Type B pancreatic cell (in vitro differentiated cells): ENCODE measurements around the gene IL1R2. TPM values are rescaled to one million over a fixed set of nuclear protein-coding genes. Genes with fewer than 3 reads are reported as not detected.

Source experiments
- DNase-seq: peaks from one replicate; pipeline ENCODE4 v3.0.0; 2021; ENCODE audit warnings: mixed read lengths; ENCODE audit not compliant: unreplicated experiment; ENCODE audit errors: extremely low spot score
- H3K27ac Mint-ChIP-seq: 2 replicates; pipeline ENCODE4 v1.8.0; 2021; ENCODE audit warnings: mild to moderate bottlenecking, mixed read lengths
- H3K27me3 Mint-ChIP-seq: 2 replicates; pipeline ENCODE4 v1.8.0; 2021; ENCODE audit warnings: mixed read lengths
- H3K36me3 Mint-ChIP-seq: 2 replicates; pipeline ENCODE4 v1.8.0; 2021; ENCODE audit warnings: mixed read lengths
- H3K4me1 Mint-ChIP-seq: one replicate; pipeline ENCODE4 v1.8.0; 2021; ENCODE audit warnings: mixed read lengths; ENCODE audit not compliant: unreplicated experiment
- H3K4me3 Mint-ChIP-seq: 2 replicates; pipeline ENCODE4 v1.8.0; 2021; ENCODE audit warnings: mild to moderate bottlenecking, mixed read lengths
- H3K9me3 Mint-ChIP-seq: 2 replicates; pipeline ENCODE4 v1.8.0; 2021; ENCODE audit warnings: mixed read lengths
- total RNA-seq: library from RNA; stranded (reverse); gene quantifications from 2 replicates; pipeline ENCODE4 v1.2.1, GENCODE V29; 2021; ENCODE audit warnings: low replicate concordance
- TF ChIP-seq, protein P1 (sequence below): fragments of 200-600 bp; sonication (generic); conservative IDR thresholded peaks from 2 replicates; pipeline ENCODE4 v1.5.0; 2021; ENCODE audit warnings: antibody characterized with exemption, mild to moderate bottlenecking

IL1R2 gene
- total RNA-seq, 1 donor from 2014 or later, result 0.48 TPM

DNA sequence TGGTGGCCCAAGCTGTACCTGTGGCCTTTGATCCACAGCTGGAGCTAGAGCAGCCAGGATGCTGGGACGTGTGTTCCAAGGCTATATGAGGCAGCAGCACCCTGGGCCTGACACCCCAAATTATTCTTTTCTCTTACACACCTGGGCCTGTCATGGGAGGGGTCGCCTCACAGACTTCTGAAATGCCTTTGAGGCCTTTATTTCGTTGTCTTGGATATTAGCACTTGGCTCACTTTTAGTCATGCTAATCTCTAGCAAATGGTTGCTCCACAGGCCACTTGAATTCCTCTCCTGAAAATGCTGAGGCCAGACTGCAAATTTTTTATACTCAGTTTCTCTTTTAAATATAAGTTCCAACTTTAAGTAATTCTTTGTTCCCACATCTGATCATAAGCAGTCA, 22.0 kb upstream of the IL1R2 start:
- TF ChIP-seq, protein P1, sequence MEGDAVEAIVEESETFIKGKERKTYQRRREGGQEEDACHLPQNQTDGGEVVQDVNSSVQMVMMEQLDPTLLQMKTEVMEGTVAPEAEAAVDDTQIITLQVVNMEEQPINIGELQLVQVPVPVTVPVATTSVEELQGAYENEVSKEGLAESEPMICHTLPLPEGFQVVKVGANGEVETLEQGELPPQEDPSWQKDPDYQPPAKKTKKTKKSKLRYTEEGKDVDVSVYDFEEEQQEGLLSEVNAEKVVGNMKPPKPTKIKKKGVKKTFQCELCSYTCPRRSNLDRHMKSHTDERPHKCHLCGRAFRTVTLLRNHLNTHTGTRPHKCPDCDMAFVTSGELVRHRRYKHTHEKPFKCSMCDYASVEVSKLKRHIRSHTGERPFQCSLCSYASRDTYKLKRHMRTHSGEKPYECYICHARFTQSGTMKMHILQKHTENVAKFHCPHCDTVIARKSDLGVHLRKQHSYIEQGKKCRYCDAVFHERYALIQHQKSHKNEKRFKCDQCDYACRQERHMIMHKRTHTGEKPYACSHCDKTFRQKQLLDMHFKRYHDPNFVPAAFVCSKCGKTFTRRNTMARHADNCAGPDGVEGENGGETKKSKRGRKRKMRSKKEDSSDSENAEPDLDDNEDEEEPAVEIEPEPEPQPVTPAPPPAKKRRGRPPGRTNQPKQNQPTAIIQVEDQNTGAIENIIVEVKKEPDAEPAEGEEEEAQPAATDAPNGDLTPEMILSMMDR, result no peak
- Mint-ChIP-seq H3K36me3 (no peaks in the 10 kb centered on the region), H3K4me1 (peaks cover 7% of the 10 kb centered on the region), H3K4me3 (no peak overlapping the region), H3K27me3 (no peaks in the 10 kb centered on the region), H3K27ac (no peak overlapping the region), H3K9me3 (peaks cover 13% of the 10 kb centered on the region)
- no peak for DNase-seq

DNA sequence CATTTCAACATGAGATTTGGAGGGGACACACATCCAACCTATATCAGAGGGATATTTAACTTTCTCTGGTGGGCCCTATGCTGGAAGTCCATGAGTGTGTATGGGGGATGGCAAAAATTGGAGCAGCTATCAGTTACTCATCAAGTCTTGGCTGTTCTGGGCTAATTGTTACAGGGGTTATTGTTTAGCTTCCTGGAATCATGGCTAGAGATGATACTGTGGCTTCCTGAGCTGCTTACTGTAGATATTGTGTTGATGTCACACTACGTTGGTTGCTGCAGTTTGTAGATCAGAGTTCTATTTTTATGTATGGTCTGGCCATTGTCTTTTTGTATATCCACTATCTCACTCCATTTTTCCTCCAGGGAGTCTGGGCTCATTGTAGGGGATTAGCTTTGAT, 20.9 kb upstream of the IL1R2 start:
- Mint-ChIP-seq H3K4me1 (peaks cover 9% of the 10 kb centered on the region), H3K36me3 (no peaks in the 10 kb centered on the region), H3K4me3 (no peak overlapping the region), H3K27me3 (no peaks in the 10 kb centered on the region), H3K27ac (no peak overlapping the region), H3K9me3 (peaks cover 13% of the 10 kb centered on the region)
- DNase-seq, result no peak
- TF ChIP-seq, protein P1, result no peak

DNA sequence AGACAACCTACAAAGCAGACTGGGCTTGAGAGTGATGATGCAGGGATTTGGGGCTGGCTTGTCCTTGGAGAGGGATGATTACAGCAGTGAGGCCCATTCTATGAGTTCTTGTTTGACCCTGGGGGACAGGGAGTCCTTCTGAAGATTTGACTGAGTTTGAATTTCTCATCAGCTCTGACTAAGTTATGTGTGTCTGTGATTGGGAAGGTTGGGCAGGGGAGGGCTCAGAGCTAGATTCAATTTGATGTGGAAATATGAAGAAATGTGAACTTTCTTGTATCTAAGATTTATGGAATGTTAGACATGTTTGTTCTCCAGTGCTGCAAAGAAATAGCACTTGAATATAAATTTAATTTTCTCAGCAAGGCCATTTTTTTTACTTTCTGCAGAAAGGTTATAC, 19.9 kb upstream of the IL1R2 start:
- TF ChIP-seq, protein P1, result no peak
- H3K27ac Mint-ChIP-seq, result no peak overlapping the region
- H3K36me3 Mint-ChIP-seq, result no peaks in the 10 kb centered on the region
- H3K27me3 Mint-ChIP-seq, result no peaks in the 10 kb centered on the region
- peaks cover 12% of the 10 kb centered on the region for H3K4me1 Mint-ChIP-seq
- H3K4me3 Mint-ChIP-seq, result no peak overlapping the region
- DNase-seq, result no peak
- peaks cover 13% of the 10 kb centered on the region for H3K9me3 Mint-ChIP-seq

DNA sequence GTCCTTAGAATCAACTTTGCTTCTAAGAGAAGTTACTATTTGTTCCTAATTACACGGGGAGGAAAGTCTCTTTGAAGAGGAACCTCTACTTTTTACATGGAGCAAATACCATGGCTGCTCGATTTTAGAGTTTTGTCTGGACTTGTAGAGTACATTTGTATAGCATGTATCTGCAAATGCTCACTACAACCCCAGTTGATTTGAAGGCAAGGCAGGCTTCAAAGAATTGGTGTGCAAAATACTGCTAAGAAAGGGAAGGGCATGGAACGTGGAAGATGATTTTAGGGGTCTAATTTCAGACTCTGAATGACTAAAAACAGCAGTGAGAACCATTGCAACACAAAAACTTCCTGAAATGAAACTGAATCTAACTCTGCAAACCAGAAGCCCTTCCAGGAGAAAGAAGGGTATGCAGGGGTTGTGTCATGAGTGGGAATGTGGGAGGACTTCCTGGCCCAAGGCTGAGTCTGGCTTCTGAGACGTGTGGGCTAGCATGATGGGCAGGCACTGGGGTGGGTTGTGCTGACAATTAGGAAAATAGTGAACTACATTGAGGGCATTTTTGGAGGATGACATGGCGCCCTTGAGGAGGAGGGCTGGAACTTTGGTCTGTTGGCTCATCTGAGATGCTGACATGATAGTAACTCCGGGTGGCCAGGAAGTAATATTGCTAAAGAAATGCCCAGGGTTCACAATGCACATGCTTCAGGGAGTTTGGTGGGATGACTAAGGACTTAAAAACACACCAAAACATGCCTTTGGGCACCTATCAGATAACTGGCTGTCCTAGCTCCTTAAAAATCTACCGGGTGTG, 18.9 kb upstream of the IL1R2 start:
- DNase-seq, result no peak
- Mint-ChIP-seq H3K27ac (no peak overlapping the region), H3K9me3 (peaks cover 13% of the 10 kb centered on the region), H3K36me3 (no peaks in the 10 kb centered on the region), H3K4me3 (no peak overlapping the region), H3K27me3 (no peaks in the 10 kb centered on the region), H3K4me1 (peaks cover 15% of the 10 kb centered on the region)
- TF ChIP-seq, protein P1, result no peak

DNA sequence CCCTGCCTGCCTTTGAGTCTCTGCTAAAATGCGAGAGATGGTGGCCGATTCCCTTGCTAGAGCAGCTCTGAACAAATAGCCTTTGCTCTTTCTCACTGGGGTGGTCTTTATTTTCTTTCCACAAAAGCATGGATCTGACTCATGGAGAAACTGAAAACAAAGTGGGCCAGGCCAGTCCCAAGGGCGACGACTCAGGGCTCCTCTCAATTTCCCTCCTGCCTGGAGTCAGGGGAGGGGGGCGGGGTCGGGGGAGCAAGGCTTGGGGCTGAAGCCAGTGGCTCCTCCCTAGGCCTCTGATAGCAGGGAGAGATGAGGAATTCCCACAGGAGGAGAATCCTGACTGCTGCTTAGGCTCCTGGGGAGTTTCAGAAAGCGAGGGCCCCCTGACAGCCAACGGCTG, 17.1 kb upstream of the IL1R2 start:
- TF ChIP-seq, protein P1, result no peak
- Mint-ChIP-seq H3K4me3 (no peak overlapping the region), H3K9me3 (peaks cover 13% of the 10 kb centered on the region), H3K4me1 (peaks cover 15% of the 10 kb centered on the region), H3K27ac (no peak overlapping the region), H3K27me3 (no peaks in the 10 kb centered on the region), H3K36me3 (no peaks in the 10 kb centered on the region)
- DNase-seq, result no peak
